PC-3 (cell line): ENCODE results near the gene ADCK2.

Source experiments
- CTCF ChIP-seq: fragments of 300-600 bp; sonication (generic); conservative IDR thresholded peaks from 2 replicates; pipeline ENCODE4 v1.5.1; 2017; ENCODE audit warnings: antibody characterized with exemption, low read depth, mild to moderate bottlenecking, low read length
- EZH2 ChIP-seq: fragments of 300-600 bp; sonication (generic); IDR thresholded peaks from one replicate; pipeline ENCODE4 v1.6.1; 2017; ENCODE audit warnings: antibody characterized with exemption, mild to moderate bottlenecking, low read length; ENCODE audit not compliant: unreplicated experiment

- no peak for TF ChIP-seq CTCF
- no peak for TF ChIP-seq EZH2
Measured at GRCh38 chr7:140672382-140673062, at the start of gene ADCK2.
